ENCODE results near the gene PLB1. TPM values are rescaled to one million over a fixed set of nuclear protein-coding genes. Genes with fewer than 3 reads are reported as not detected.

PLB1 gene
- total and polyA plus RNA-seq, 2 donors (not counting 1 experiment from before 2014, with no cell fraction given) = 0.25 to 0.51 TPM

GRCh38 chr2:28481905-28482304, 14.0 kb upstream of the PLB1 start:
- H3K36me3 ChIP-seq (replicated peaks in 1 of 2; ENCODE audit: control extremely low read depth in 1 of 2, control insufficient read depth in 1 of 2, extremely low read depth in 1 of 2, insufficient read depth in 2 of 2, low read length in 1 of 2) = no peaks in the 10 kb centered on the region
- Mint-ChIP-seq H3K4me1 (no peaks in the 10 kb centered on the region), H3K27ac (no peak overlapping the region), H3K4me3 (no peak overlapping the region), H3K9me3 (ENCODE audit: insufficient read depth) (no peaks in the 10 kb centered on the region), H3K27me3 (peaks cover 21% of the 10 kb centered on the region)
- H3K4me1 ChIP-seq (ENCODE audit: control insufficient read depth in 2 of 2, insufficient read depth in 2 of 2, low read length in 2 of 2) = no peaks in the 10 kb centered on the region
- TF ChIP-seq CTCF (IDR thresholded peaks at IDR 0.05) (no peak), EZH2 (IDR thresholded peaks at IDR 0.05; ENCODE audit: borderline replicate concordance, insufficient read depth, low read depth, low read length, poor library complexity, severe bottlenecking) (no peak)
- no peak overlapping the region for H3K27ac ChIP-seq (ENCODE audit: low read length in 2 of 2)
- H4K20me1 ChIP-seq (ENCODE audit: control insufficient read depth, insufficient read depth, low read length, poor library complexity, severe bottlenecking) = no peaks in the 10 kb centered on the region
- H3K9me3 ChIP-seq (ENCODE audit: control extremely low read depth in 1 of 3, control insufficient read depth in 2 of 3, insufficient read depth in 1 of 3, low read length in 2 of 3) = no peaks in the 10 kb centered on the region
- no CpG with 5 or more reads among the region's 4 CpGs for WGBS (ENCODE audit: insufficient coverage)
- H3K27me3 ChIP-seq (replicated peaks in 1 of 4; ENCODE audit: control extremely low read depth in 1 of 4, control insufficient read depth in 3 of 4, insufficient read depth in 4 of 4, low read length in 3 of 4) = no peaks in the 10 kb centered on the region
- H3K4me2 ChIP-seq (replicated peaks; ENCODE audit: low read depth, low read length, poor library complexity, severe bottlenecking) = no peak overlapping the region
- H3K79me2 ChIP-seq (ENCODE audit: control insufficient read depth, insufficient read depth, low read length) = no peaks in the 10 kb centered on the region
- H3K9ac ChIP-seq (ENCODE audit: low read length) = no peak overlapping the region
- CTCF ChIA-PET = no interaction called here
- no peak overlapping the region for H3K4me3 ChIP-seq (ENCODE audit: control extremely low read depth in 1 of 5, extremely low read depth in 1 of 5, insufficient read depth in 1 of 5, low read depth in 2 of 5, low read length in 4 of 5)
- ATAC-seq (ENCODE audit: low read depth) = no peak
- intact Hi-C loops (cut with micrococcal nuclease) = no loop called here
- POLR2A ChIA-PET = no interaction called here
- H2AFZ ChIP-seq (ENCODE audit: insufficient read depth, low read depth, low read length, poor library complexity, severe bottlenecking) = no peak overlapping the region
- DNase-seq = no peak

DNA sequence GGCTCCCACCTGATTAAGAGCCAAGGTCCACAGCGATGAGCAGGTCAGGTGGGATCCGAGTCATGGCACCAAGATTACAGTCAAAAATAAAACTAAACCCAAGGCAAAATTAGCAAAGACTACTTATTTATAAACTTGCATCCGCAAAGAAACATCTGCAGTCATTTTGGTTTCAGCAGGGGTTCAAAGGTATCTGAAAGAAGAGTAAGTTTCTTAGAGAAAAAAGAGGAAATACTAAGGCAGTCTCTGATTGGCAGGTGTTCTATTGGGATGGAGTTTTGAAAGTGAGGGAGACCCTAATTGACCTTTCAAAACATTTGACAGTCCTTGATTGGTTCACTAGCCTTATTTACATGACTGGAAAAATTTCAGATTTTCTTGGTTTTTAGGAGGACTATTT, 11.0 kb upstream of the PLB1 start:
- peaks cover 17% of the 10 kb centered on the region for H3K27me3 Mint-ChIP-seq
- Histone ChIP-seq H3K27ac (ENCODE audit: low read length in 2 of 2) (no peak overlapping the region), H3K4me2 (replicated peaks; ENCODE audit: low read depth, low read length, poor library complexity, severe bottlenecking) (no peak overlapping the region), H3K36me3 (replicated peaks in 1 of 2; ENCODE audit: control extremely low read depth in 1 of 2, control insufficient read depth in 1 of 2, extremely low read depth in 1 of 2, insufficient read depth in 2 of 2, low read length in 1 of 2) (no peaks in the 10 kb centered on the region), H3K4me1 (ENCODE audit: control insufficient read depth in 2 of 2, insufficient read depth in 2 of 2, low read length in 2 of 2) (no peaks in the 10 kb centered on the region), H2AFZ (ENCODE audit: insufficient read depth, low read depth, low read length, poor library complexity, severe bottlenecking) (no peak overlapping the region), H3K4me3 (ENCODE audit: control extremely low read depth in 1 of 5, extremely low read depth in 1 of 5, insufficient read depth in 1 of 5, low read depth in 2 of 5, low read length in 4 of 5) (no peak overlapping the region), H4K20me1 (ENCODE audit: control insufficient read depth, insufficient read depth, low read length, poor library complexity, severe bottlenecking) (no peaks in the 10 kb centered on the region), H3K27me3 (replicated peaks in 1 of 4; ENCODE audit: control extremely low read depth in 1 of 4, control insufficient read depth in 3 of 4, insufficient read depth in 4 of 4, low read length in 3 of 4) (no peaks in the 10 kb centered on the region), H3K9ac (ENCODE audit: low read length) (no peak overlapping the region), H3K79me2 (ENCODE audit: control insufficient read depth, insufficient read depth, low read length) (no peaks in the 10 kb centered on the region), H3K9me3 (ENCODE audit: control extremely low read depth in 1 of 3, control insufficient read depth in 2 of 3, insufficient read depth in 1 of 3, low read length in 2 of 3) (no peaks in the 10 kb centered on the region)
- no peaks in the 10 kb centered on the region for H3K9me3 Mint-ChIP-seq (ENCODE audit: insufficient read depth)
- TF ChIP-seq CTCF (IDR thresholded peaks at IDR 0.05) (no peak), EZH2 (IDR thresholded peaks at IDR 0.05; ENCODE audit: borderline replicate concordance, insufficient read depth, low read depth, low read length, poor library complexity, severe bottlenecking) (no peak)
- H3K4me3 Mint-ChIP-seq = no peak overlapping the region
- intact Hi-C loops (cut with micrococcal nuclease) = no loop called here
- ATAC-seq (ENCODE audit: low read depth) (no peak), DNase-seq (no peak)
- ChIA-PET POLR2A (no interaction called here), CTCF (no interaction called here)
- no peak overlapping the region for H3K27ac Mint-ChIP-seq
- H3K4me1 Mint-ChIP-seq = no peaks in the 10 kb centered on the region
- no CpG with 5 or more reads among the region's 3 CpGs for WGBS (ENCODE audit: insufficient coverage)
